Endothelial cell of umbilical vein (primary cell): ENCODE data around the gene MTREX.
A peak's percentile ranks its signal among the peaks of the same experiment; 100 is the strongest.

Experiments
- EZH2 ChIP-seq: IDR thresholded peaks from 2 replicates; pipeline ENCODE4 v1.6.1; 2012; ENCODE audit warnings: borderline replicate concordance, low read depth, mild to moderate bottlenecking, moderate library complexity, low read length, inconsistent platforms; ENCODE audit not compliant: severe bottlenecking
- GATA2 ChIP-seq: IDR thresholded peaks from 2 replicates; pipeline ENCODE4 v1.7.0; 2011; ENCODE audit warnings: low read depth, mild to moderate bottlenecking, moderate library complexity, mixed read lengths, low read length; ENCODE audit not compliant: insufficient read length, insufficient read depth
- JUN ChIP-seq: IDR thresholded peaks from 2 replicates; pipeline ENCODE4 v1.6.1; 2011; ENCODE audit warnings: borderline replicate concordance, low read depth; ENCODE audit not compliant: insufficient read length, insufficient read depth
- MYC ChIP-seq: IDR thresholded peaks from one replicate; pipeline ENCODE4 v1.6.1; 2011; ENCODE audit warnings: mild to moderate bottlenecking, low read depth, low read length
- POLR2A ChIP-seq: IDR thresholded peaks from 2 replicates; pipeline ENCODE4 v1.6.1; 2012; ENCODE audit warnings: low read depth, mild to moderate bottlenecking, control low read depth, low read length
- POLR2AphosphoS5 ChIP-seq: IDR thresholded peaks from 2 replicates; pipeline ENCODE4 v1.6.1; 2012; ENCODE audit warnings: low read depth, mild to moderate bottlenecking, control low read depth, low read length, moderate library complexity; ENCODE audit not compliant: insufficient read depth
- TF ChIP-seq, protein P1 (sequence below), 2 donors: IDR thresholded peaks; 1 replicate in 1 of 2; 2 replicates in 1 of 2; pipeline ENCODE4 v1.5.1; 2011; ENCODE audit warnings: low read length in 2 of 2, mild to moderate bottlenecking in 2 of 2, moderate library complexity in 2 of 2, control low read depth in 1 of 2, inconsistent platforms in 1 of 2, low read depth in 1 of 2; ENCODE audit not compliant: insufficient read depth in 1 of 2; ENCODE audit errors: extremely low read depth in 1 of 2
- TF ChIP-seq, protein P2 (sequence below): IDR thresholded peaks from 2 replicates; pipeline ENCODE4 v1.6.1; 2011; ENCODE audit not compliant: insufficient read depth, insufficient read length

DNA sequence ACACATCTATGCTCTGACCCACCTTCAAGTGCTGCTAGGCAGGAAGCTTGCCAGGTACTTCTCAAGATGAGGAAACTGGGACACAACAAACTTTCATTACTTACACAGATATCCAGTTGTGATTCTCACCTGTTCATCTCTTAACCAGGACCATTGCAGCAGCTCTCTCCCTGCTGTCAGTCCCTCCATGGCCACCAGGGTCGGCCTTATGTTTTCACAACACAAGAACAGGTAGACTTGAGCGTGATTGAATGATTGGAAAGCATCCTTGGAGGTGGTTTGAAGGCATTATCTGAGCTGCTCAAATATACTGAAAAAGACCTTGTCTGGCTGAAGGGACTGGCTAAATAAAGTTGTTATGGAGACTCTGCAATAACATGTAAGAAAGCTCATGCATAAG, 94.4 kb downstream of the MTREX start:
- TF ChIP-seq, protein P1, sequence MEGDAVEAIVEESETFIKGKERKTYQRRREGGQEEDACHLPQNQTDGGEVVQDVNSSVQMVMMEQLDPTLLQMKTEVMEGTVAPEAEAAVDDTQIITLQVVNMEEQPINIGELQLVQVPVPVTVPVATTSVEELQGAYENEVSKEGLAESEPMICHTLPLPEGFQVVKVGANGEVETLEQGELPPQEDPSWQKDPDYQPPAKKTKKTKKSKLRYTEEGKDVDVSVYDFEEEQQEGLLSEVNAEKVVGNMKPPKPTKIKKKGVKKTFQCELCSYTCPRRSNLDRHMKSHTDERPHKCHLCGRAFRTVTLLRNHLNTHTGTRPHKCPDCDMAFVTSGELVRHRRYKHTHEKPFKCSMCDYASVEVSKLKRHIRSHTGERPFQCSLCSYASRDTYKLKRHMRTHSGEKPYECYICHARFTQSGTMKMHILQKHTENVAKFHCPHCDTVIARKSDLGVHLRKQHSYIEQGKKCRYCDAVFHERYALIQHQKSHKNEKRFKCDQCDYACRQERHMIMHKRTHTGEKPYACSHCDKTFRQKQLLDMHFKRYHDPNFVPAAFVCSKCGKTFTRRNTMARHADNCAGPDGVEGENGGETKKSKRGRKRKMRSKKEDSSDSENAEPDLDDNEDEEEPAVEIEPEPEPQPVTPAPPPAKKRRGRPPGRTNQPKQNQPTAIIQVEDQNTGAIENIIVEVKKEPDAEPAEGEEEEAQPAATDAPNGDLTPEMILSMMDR (IDR thresholded peaks at IDR 0.05; ENCODE audit: extremely low read depth in 1 of 2, insufficient read depth in 1 of 2, low read depth in 1 of 2, low read length in 2 of 2), result peak in 1 of 2 donors; percentile 20
- TF ChIP-seq EZH2, result no peak
- TF ChIP-seq, protein P2, sequence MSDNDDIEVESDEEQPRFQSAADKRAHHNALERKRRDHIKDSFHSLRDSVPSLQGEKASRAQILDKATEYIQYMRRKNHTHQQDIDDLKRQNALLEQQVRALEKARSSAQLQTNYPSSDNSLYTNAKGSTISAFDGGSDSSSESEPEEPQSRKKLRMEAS, result no peak
- TF ChIP-seq POLR2AphosphoS5, result no peak
- no peak for TF ChIP-seq POLR2A
- no peak for TF ChIP-seq GATA2
- no peak for TF ChIP-seq MYC
- TF ChIP-seq JUN, result no peak
